HPDE6-E6E7 (cell line): ENCODE results near the gene IRX4.
"Not testable (repeated sequence)": the region's sequence is repeated elsewhere in the genome, so short reads cannot be mapped to it uniquely, and the experiment has no call there.

ENCODE experiments used
- DNase-seq: peaks from one replicate; pipeline ENCODE4 v3.0.0; 2011; ENCODE audit warnings: missing footprints; ENCODE audit errors: extremely low spot score

Gene IRX4

GRCh38 chr5:1879292-1880263 is 3.1 kb downstream of the IRX4 start:
- no peak for DNase-seq

- DNase-seq, result no peak
Observed at GRCh38 chr5:1878050-1878849, 4.5 kb downstream of the IRX4 start.

- DNase-seq, result no peak
Observed at GRCh38 chr5:1877103-1878049, 5.3 kb downstream of the IRX4 start.

GRCh38 chr5:1876660-1877064 is 6.1 kb downstream of the IRX4 start:
- DNase-seq, result no peak

- no peak for DNase-seq
Observed at GRCh38 chr5:1875843-1876659, 6.7 kb downstream of the IRX4 start.

- DNase-seq, result no peak
Observed at GRCh38 chr5:1875281-1875842, 7.4 kb downstream of the IRX4 start.

- no peak for DNase-seq
Observed at GRCh38 chr5:1874771-1875220, 7.9 kb downstream of the IRX4 start.

- no peak for DNase-seq
Observed at GRCh38 chr5:1874348-1874747, 8.4 kb downstream of the IRX4 start.

GRCh38 chr5:1873243-1873959 is 9.3 kb downstream of the IRX4 start:
- DNase-seq, result no peak

GRCh38 chr5:1871441-1871840 is 11.3 kb downstream of the IRX4 start:
- DNase-seq, result no peak

- DNase-seq, result not testable (repeated sequence)
Observed at GRCh38 chr5:1870435-1871272, 12.1 kb downstream of the IRX4 start.

GRCh38 chr5:1868886-1869475 is 13.7 kb downstream of the IRX4 start:
- DNase-seq, result no peak

- no peak for DNase-seq
Observed at GRCh38 chr5:1867815-1868143, 14.9 kb downstream of the IRX4 start.

- DNase-seq, result no peak
Observed at GRCh38 chr5:1867114-1867814, 15.5 kb downstream of the IRX4 start.

GRCh38 chr5:1865948-1866347 is 16.8 kb downstream of the IRX4 start:
- DNase-seq, result no peak

- no peak for DNase-seq
Observed at GRCh38 chr5:1865486-1865885, 17.2 kb downstream of the IRX4 start.

GRCh38 chr5:1864896-1865440 is 17.8 kb downstream of the IRX4 start:
- no peak for DNase-seq
